Inferior parietal cortex (tissue), 1 donor: ENCODE measurements around the gene OR9I1.
A peak's percentile ranks its signal among the peaks of the same experiment; 100 is the strongest.

ENCODE experiments used
- DNase-seq: peaks from one replicate; pipeline ENCODE4 v3.0.0-alpha.2; 2016; ENCODE audit errors: extremely low spot score

The OR9I1 gene, protein sequence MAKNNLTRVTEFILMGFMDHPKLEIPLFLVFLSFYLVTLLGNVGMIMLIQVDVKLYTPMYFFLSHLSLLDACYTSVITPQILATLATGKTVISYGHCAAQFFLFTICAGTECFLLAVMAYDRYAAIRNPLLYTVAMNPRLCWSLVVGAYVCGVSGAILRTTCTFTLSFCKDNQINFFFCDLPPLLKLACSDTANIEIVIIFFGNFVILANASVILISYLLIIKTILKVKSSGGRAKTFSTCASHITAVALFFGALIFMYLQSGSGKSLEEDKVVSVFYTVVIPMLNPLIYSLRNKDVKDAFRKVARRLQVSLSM

DNA sequence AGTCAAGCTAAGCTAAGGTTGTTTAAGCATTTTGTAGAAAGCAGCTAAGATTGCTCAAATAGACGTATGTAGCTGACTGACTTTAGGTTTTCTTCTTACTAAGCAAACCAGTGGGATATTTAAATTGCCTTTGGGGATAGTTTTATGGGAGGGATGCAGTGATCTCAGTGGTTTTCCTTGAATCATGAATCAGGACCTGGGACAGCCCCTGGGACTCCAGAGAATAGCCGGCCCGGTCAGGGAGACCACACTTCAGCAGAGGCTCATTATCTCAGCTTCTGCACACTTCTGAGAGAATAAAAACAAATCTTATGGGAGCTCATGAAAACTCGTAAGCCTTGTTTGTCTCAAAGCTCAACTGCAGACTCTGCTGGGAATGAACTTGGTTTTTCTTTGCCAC is at the start of gene OR9I1:
Gene OR9I1 (minus strand): TSS at position 62 of the 400 bp plus-strand sequence. CDS start 6,086 bp downstream, outside the sequence.
- DNase-seq = no peak

DNA sequence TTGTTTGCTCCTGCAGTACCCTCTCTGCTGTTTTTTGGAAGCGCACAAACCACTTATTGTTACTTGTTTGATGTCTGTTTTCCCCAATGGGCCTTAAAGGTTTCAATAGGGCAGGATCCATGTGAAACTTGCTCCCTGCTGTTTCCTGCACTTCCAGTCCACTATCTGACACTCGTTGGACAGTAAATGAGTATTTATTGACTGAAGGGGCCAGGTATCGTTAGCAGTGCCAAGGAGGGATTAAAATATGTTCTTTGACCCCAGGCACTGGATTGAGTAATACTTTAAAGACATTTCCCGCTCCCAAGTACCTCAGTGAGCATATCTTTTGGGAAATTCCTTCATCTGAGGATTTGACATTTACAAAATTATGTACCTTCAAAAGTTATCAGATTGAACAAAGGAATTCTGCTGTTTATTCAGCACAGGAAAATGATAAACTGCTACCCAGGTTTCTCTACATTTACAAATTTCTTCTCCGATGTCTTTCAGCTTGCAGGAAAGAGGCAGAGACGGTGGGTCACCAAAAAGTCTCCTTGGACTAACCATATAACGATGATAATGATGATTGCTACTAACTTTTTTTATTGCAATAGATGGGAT is 40.3 kb upstream of the OR9I1 start:
- no peak for DNase-seq

DNA sequence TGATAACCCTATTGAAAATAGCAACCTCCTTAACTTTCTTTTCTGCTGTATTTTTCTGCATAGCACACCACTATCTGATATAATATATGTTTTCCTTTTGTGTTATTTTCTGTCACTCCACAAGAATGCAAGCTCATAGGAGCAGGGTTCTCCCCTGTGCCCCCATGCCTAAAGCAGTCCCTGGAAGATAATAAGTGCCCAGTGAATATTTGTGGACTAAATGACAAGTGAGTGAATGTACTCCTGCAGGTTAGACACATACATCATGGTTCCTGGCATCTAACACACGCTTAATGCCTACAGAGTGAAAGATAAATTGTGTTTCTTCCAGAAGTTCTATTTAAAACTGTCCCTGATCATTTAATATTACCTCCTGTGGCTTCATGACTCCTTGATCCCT is 39.7 kb upstream of the OR9I1 start:
- no peak for DNase-seq

DNA sequence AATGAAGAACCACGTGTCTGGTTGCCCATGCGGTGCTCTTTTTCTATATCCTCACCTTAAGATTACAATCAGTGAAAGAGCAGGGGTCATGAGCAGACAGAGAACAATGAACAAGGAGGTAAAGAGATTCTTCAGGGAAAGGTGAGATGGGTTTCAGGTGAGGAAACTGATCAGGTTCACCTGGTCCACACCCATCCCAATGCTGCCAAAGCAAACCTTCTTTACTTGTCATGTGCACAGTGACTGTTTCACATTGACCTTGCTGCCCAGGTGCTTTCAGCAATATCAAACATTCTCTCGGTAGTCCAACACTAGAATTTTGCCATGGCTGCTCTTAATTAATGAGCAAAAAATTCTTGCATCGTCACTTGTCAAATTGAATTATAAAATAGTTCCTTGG is 39.1 kb upstream of the OR9I1 start:
- DNase-seq = no peak

DNA sequence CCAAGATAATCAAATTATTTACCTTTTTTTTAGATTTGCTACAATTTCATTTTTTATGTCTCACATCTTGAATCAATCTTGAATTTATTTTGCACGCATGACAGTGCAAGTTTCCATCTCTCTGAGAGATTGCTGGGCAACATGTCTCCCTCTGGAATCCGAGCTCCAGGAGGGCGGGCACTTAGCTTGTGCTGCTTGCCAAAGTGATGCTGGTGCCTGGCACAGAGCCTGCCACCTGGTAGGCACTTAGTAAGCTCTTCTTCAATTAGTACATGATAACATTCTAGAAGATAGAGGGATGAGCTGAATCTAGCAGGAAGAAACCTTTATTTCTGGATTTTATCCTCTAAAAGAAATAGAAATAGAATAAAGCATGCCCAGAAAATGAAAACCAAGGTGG is 27.5 kb upstream of the OR9I1 start:
- DNase-seq = no peak

DNA sequence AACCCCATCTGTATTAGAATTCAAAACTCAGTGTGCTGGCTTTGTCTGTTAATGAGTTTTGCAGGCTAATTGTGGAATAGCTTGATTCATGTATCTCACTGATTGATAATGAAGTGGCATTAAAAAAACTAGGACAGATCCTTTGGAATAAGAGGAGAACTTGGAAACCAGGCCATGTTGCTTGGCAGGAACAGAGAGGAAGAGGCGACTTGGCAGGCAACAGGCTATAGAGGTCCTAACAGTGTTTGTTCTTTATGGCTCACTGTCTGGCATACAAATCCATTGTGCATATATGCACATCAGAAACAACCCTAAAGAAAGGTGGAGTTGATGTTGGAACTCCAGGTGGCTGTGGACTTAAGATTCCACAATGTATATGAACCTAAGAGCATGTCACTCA is 17.4 kb upstream of the OR9I1 start:
- no peak for DNase-seq

DNA sequence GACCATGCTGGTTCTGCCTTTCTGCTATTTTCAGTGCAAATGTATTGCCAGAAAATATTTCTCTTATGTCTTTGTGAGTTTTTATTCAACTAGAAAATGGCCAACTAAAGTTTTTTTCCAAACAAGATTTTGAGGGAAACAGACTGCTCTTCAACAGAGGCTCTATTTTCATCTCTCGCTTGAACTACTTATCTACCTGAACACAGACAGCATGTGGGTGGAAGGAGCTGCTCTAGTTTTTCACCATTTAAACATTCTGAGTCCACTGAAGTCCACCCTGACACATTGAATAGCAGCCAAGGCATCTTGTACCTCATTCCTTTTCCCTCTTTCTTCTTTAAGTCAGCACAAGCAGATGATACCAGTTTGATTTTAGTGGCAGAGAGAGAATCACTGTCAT is 9.8 kb upstream of the OR9I1 start:
- DNase-seq = peak; percentile 62

DNA sequence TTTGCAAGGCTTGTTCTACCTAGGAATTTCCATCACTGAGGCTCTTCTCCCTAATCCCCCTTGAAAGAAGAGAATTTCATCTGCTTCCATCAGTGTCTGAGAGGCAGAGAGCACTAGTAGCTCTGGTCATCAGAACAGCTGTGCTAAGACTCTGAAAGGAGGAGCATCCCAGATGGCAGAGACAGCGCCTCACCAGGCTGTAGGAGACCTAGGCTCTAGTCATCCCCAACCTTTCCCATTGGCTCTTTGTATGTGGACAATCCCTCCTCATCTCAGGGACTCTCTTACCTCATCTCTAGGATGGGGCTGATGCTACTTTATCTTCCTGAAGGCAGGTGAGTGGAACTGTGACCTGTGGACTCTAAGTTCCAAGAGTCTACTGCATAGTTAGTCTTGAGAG is 8.8 kb upstream of the OR9I1 start:
- DNase-seq = no peak

DNA sequence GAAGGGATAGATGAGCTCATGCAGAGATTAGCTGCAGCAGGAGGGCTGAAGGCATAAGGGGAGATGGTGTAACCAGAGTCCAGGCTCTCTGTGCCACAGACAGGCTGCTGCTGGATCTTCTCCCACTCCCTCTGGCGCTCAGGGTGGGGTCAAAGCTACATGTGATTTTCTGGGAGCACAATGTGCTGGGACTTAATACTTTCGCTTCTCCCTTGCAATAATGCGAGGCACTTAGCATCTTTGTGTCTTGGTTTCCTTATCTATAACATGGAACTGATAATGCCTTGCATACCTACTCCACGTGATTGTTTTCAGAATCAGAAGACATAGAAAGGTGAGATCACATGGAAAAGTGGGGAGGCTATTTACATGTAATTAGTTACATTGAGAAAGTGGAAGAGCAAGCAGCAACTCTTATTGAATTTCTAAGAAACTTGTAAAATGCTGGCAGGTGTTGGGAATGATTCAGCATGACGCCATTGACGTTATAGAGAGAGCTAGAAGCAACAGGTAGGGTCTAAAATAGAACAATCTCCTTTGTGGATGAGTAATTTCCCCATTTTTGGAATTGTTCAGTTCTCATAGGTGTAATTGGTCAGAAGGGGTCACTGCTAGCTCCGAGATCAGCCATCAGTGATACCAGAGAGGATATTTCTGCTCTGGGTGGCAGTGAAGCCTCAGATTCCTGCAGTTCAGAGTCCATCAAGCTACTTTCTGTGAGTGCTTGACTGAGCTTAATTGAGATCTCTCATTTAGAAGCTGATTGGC is 8.2 kb upstream of the OR9I1 start:
- no peak for DNase-seq

DNA sequence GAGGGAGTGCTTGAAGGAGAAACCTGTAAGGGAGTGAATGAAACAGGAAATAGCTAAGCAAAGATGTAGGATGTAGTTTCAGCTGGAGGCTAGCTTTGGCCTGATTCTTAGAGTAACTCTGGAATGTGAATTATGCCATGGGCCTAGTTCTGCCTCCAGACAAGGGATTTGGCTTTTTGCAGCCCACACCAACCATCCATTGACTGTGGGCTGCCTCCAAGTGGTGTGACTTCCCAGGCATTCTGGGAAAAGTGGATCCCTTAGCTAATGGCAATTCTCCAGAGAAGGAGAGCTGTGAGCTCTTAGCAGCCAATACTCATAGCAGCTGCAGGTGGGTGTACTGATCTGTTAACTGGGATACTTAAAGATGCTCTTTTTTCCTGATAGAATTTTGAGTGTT is 2.0 kb upstream of the OR9I1 start:
- DNase-seq = peak; percentile 57

DNA sequence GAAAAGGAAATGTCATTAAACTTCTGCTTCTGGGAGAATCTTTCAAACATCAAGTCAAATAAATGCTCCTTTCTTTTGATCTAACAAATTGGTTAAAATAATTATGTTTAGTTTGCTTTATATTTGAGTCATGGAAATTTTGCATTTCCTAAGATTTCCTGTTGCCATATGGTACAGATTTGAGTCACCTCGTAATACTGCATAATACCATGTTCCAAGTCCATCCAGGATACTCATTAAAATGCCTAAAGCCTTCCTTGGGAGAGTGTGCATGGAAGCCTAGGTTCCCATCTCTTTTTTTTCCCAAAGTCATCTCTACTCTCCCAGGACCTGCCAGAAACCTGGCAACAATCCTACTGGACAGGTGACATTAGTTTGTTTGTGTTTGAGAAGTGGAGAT is 4.2 kb downstream of the OR9I1 start:
- DNase-seq = peak; percentile 25

DNA sequence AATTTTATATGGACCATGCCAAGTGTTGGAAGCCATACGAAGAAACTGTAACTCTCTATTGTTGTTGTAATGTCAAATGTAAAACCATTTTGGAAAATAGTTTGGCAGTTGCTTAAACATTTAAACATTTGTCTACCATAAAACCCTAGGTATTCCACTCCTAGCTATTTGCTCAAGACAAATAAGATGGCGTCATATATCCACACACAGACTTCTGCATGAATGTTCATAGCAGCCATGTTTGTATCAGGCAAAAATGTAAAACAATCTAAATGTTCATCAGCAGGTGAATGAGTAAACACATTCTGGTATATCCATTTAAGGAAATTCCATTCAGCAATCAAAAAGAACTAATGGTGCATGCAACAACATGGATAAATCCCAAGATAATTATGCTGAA is 27.9 kb downstream of the OR9I1 start:
- no peak for DNase-seq

DNA sequence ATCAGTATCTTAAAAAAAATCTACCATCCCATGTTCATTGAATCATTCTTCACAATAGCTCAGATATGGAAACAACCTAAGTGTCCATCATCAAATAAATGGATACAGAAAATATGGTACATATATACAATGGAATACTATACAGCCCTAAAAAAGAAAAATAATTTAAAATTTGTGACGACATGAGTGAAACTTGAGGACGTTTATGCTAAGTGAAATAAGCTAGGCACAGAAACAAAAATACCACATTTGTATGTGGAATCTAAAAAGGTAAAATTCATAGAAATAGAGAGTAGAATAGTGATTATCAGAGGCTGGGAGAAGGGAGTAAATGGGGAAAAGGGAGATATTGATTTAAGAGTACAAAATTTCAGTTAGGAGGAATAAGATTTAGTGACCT is 38.8 kb downstream of the OR9I1 start:
- DNase-seq = no peak

DNA sequence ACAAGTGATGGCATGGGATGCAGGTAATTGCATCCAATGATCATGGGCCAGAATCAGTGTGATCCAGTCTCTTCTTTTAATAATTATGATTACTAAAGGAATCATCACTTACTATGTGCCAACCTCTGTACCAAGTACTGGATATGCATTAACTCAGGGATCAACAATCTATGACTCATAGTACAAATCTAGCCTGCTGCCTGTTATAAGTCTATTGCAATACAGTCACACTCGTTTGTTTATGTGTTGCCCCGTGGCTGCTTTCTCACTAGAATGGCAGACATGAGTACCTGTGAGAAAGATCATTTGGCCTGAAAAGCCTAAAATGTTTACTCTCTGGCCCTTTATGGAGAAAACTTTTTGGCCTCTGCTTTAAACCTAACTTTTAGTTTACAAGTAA is 49.5 kb downstream of the OR9I1 start:
- no peak for DNase-seq

DNA sequence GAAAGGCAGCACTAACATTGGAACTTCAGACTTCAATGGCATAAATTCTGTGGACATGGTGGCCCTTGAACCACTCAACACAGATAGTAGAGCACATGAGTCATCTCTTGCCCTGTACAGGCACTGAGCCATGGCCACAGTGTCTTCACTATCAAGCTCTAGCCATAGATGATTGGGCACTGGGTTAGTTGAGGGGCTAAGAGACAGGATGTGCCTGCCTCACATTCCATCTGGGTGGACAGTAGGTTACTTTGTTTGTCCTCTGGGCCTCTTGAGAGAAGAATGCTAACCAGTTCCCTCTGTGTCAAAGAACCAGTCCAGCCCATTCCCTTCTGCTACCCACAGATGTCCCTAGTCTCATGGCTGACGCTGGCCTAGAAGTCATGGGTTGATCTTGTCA is 54.7 kb downstream of the OR9I1 start:
- DNase-seq = no peak

DNA sequence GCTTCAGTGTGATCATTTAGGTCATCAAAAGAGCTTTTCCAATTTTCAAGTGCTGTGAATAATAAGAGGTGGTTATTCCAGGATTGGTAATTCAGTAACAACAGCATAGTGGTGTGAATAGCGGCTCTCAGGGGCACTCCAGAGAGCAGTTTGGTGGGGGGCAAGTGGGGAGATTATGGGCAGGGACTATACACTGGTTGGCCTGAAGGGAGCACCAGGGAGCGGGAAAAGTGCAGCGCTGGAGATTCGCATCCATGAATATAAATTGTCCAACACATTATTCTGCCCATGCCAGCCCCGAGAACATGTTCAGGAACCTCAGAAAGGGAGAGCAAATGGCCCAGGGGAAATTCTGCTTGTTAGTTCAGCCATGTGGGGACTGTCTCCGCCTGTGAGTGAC is 56.7 kb downstream of the OR9I1 start:
- no peak for DNase-seq

DNA sequence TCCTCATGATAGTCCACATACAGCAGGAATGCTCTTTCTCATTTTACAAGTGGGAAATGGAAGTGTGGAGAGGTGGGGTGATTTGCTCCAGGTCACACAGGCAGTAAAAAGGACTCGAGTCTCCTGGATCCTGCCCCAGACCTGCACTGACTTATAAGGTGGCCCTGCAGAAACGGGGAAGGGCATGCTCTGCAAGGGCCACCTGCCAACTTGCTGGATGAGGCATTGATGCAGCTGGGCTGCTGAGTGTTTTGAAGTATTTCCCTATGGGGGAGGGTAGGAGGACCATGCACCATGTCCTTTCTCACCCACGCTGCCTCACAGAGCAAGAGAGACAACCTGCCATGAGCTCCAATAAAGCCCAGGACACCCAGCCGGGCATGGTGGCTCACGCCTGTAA is 57.6 kb downstream of the OR9I1 start:
- DNase-seq = no peak
